Measurements from ENCODE around the gene RPP30. TPM values are rescaled to one million over a fixed set of nuclear protein-coding genes. Genes with fewer than 3 reads are reported as not detected.

Gene RPP30
- total and polyA plus RNA-seq, 2 experiments from 2014 or later, result 89.7 to 142 TPM

DNA sequence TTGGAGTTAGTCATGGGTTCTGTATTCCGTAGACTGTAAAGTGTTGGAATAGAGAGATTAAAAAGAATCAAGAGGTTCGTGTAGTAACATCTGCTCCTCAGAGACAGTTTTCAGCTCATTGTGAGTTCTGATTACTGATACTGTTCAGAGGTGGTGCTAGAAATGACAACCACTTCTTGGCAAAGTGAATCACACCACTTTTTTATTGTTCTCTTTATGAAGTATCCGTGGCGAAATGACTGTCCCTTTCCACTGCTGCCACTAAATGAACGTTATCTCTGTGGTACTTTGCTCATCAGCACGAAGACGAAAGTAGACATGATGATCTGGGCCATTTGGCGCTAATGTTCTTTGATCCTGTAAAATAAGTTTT lies 860 bp downstream of the RPP30 start (continued):
- TF ChIP-seq, protein P1, sequence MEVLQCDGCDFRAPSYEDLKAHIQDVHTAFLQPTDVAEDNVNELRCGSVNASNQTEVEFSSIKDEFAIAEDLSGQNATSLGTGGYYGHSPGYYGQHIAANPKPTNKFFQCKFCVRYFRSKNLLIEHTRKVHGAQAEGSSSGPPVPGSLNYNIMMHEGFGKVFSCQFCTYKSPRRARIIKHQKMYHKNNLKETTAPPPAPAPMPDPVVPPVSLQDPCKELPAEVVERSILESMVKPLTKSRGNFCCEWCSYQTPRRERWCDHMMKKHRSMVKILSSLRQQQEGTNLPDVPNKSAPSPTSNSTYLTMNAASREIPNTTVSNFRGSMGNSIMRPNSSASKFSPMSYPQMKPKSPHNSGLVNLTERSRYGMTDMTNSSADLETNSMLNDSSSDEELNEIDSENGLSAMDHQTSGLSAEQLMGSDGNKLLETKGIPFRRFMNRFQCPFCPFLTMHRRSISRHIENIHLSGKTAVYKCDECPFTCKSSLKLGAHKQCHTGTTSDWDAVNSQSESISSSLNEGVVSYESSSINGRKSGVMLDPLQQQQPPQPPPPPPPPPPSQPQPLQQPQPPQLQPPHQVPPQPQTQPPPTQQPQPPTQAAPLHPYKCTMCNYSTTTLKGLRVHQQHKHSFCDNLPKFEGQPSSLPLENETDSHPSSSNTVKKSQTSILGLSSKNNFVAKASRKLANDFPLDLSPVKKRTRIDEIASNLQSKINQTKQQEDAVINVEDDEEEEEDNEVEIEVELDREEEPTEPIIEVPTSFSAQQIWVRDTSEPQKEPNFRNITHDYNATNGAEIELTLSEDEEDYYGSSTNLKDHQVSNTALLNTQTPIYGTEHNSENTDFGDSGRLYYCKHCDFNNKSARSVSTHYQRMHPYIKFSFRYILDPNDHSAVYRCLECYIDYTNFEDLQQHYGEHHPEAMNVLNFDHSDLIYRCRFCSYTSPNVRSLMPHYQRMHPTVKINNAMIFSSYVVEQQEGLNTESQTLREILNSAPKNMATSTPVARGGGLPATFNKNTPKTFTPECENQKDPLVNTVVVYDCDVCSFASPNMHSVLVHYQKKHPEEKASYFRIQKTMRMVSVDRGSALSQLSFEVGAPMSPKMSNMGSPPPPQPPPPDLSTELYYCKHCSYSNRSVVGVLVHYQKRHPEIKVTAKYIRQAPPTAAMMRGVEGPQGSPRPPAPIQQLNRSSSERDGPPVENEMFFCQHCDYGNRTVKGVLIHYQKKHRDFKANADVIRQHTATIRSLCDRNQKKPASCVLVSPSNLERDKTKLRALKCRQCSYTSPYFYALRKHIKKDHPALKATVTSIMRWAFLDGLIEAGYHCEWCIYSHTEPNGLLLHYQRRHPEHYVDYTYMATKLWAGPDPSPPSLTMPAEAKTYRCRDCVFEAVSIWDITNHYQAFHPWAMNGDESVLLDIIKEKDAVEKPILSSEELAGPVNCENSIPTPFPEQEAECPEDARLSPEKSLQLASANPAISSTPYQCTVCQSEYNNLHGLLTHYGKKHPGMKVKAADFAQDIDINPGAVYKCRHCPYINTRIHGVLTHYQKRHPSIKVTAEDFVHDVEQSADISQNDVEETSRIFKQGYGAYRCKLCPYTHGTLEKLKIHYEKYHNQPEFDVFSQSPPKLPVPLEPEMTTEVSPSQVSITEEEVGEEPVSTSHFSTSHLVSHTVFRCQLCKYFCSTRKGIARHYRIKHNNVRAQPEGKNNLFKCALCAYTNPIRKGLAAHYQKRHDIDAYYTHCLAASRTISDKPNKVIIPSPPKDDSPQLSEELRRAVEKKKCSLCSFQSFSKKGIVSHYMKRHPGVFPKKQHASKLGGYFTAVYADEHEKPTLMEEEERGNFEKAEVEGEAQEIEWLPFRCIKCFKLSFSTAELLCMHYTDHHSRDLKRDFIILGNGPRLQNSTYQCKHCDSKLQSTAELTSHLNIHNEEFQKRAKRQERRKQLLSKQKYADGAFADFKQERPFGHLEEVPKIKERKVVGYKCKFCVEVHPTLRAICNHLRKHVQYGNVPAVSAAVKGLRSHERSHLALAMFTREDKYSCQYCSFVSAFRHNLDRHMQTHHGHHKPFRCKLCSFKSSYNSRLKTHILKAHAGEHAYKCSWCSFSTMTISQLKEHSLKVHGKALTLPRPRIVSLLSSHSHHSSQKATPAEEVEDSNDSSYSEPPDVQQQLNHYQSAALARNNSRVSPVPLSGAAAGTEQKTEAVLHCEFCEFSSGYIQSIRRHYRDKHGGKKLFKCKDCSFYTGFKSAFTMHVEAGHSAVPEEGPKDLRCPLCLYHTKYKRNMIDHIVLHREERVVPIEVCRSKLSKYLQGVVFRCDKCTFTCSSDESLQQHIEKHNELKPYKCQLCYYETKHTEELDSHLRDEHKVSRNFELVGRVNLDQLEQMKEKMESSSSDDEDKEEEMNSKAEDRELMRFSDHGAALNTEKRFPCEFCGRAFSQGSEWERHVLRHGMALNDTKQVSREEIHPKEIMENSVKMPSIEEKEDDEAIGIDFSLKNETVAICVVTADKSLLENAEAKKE (CRISPR knock-in tag; IDR thresholded peaks at IDR 0.05), result no peak

- no peaks in the 10 kb centered on the region for H3F3A ChIP-seq (replicated peaks; ENCODE audit: low read depth)
- H3K36me3 Mint-ChIP-seq (ENCODE audit: low read depth), result peaks cover 54% of the 10 kb centered on the region
- H3K4me1 ChIP-seq (ENCODE audit: insufficient read depth), result no peaks in the 10 kb centered on the region
- no peak overlapping the region for H3K4me3 Mint-ChIP-seq
- H3K9me2 ChIP-seq (ENCODE audit: insufficient read depth), result no peaks in the 10 kb centered on the region
- no peak overlapping the region for H2AFZ ChIP-seq
- H3K27ac ChIP-seq (ENCODE audit: low read depth), result no peak overlapping the region
- H3K27ac Mint-ChIP-seq, result no peak overlapping the region
- H4K20me1 ChIP-seq (replicated peaks; ENCODE audit: insufficient read depth), result peaks cover 7% of the 10 kb centered on the region
- H3K36me3 ChIP-seq (ENCODE audit: insufficient read depth), result peaks cover 18% of the 10 kb centered on the region
- TF ChIP-seq, protein P2, sequence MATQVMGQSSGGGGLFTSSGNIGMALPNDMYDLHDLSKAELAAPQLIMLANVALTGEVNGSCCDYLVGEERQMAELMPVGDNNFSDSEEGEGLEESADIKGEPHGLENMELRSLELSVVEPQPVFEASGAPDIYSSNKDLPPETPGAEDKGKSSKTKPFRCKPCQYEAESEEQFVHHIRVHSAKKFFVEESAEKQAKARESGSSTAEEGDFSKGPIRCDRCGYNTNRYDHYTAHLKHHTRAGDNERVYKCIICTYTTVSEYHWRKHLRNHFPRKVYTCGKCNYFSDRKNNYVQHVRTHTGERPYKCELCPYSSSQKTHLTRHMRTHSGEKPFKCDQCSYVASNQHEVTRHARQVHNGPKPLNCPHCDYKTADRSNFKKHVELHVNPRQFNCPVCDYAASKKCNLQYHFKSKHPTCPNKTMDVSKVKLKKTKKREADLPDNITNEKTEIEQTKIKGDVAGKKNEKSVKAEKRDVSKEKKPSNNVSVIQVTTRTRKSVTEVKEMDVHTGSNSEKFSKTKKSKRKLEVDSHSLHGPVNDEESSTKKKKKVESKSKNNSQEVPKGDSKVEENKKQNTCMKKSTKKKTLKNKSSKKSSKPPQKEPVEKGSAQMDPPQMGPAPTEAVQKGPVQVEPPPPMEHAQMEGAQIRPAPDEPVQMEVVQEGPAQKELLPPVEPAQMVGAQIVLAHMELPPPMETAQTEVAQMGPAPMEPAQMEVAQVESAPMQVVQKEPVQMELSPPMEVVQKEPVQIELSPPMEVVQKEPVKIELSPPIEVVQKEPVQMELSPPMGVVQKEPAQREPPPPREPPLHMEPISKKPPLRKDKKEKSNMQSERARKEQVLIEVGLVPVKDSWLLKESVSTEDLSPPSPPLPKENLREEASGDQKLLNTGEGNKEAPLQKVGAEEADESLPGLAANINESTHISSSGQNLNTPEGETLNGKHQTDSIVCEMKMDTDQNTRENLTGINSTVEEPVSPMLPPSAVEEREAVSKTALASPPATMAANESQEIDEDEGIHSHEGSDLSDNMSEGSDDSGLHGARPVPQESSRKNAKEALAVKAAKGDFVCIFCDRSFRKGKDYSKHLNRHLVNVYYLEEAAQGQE (IDR thresholded peaks at IDR 0.05; ENCODE audit: unreplicated experiment), result no peak
- TF ChIP-seq EZH2phosphoT487 (IDR thresholded peaks at IDR 0.05; ENCODE audit: unreplicated experiment) (no peak), ZNF331 (CRISPR knock-in tag; IDR thresholded peaks at IDR 0.05; ENCODE audit: low read depth) (no peak)
- H3K79me2 ChIP-seq (replicated peaks; ENCODE audit: insufficient read depth), result peaks cover 13% of the 10 kb centered on the region
- H3K4me2 ChIP-seq, result no peak overlapping the region
- no peaks in the 10 kb centered on the region for H3K4me1 Mint-ChIP-seq
- no peaks in the 10 kb centered on the region for H3K9me3 Mint-ChIP-seq
- H3K27me3 ChIP-seq (ENCODE audit: insufficient read depth), result no peaks in the 10 kb centered on the region
- DNase-seq (ENCODE audit: low spot score) (no peak), ATAC-seq (no peak)
- no peaks in the 10 kb centered on the region for H3K27me3 Mint-ChIP-seq (ENCODE audit: insufficient read depth, low read depth, poor library complexity)
- H3K4me3 ChIP-seq, result no peak overlapping the region
Measured at GRCh38 chr10:90879062-90879461, 7.3 kb downstream of the RPP30 start.

Data from GM23338 (cell line).